ENCODE measurements around the gene OSBPL3. TPM values are rescaled to one million over a fixed set of nuclear protein-coding genes. Genes with fewer than 3 reads are reported as not detected.

OSBPL3 gene
- total RNA-seq, 1 donor from 2014 or later = 8.0 TPM

- Histone ChIP-seq H3K4me1 (no peaks in the 10 kb centered on the region), H3K4me2 (no peak overlapping the region), H3K36me3 (no peaks in the 10 kb centered on the region), H3K27me3 (peaks cover 15% of the 10 kb centered on the region), H3K9me3 (ENCODE audit: low read depth) (no peaks in the 10 kb centered on the region), H3F3A (ENCODE audit: low read depth) (no peaks in the 10 kb centered on the region), H3K4me3 (no peak overlapping the region), H4K20me1 (ENCODE audit: low read depth) (no peaks in the 10 kb centered on the region), H3K9ac (no peak overlapping the region), H3K79me2 (ENCODE audit: low read depth) (no peaks in the 10 kb centered on the region), H3K27ac (no peak overlapping the region), H2AFZ (replicated peaks) (no peak overlapping the region)
- peaks cover 6% of the 10 kb centered on the region for H3K9me3 Mint-ChIP-seq
- no peaks in the 10 kb centered on the region for H3K4me1 Mint-ChIP-seq
- H3K27me3 Mint-ChIP-seq (ENCODE audit: insufficient read depth, low read depth) = peaks cover 7% of the 10 kb centered on the region
- no peak overlapping the region for H3K4me3 Mint-ChIP-seq
- peaks cover 2% of the 10 kb centered on the region for H3K36me3 Mint-ChIP-seq
- no peak for TF ChIP-seq EZH2 (IDR thresholded peaks at IDR 0.05)
- H3K27ac Mint-ChIP-seq = no peak overlapping the region
- no peak for DNase-seq (ENCODE audit: low spot score)
Observed at GRCh38 chr7:24987331-24987842, 7.4 kb upstream of the OSBPL3 start.

GRCh38 chr7:24982917-24983316, 2.9 kb upstream of the OSBPL3 start:
- H2AFZ ChIP-seq (replicated peaks) = no peak overlapping the region
- H4K20me1 ChIP-seq (ENCODE audit: low read depth) = no peaks in the 10 kb centered on the region
- no peak overlapping the region for H3K4me2 ChIP-seq
- Mint-ChIP-seq H3K4me3 (no peak overlapping the region), H3K27ac (no peak overlapping the region), H3K36me3 (peaks cover 2% of the 10 kb centered on the region), H3K9me3 (peaks cover 6% of the 10 kb centered on the region), H3K27me3 (ENCODE audit: insufficient read depth, low read depth) (peaks cover 28% of the 10 kb centered on the region), H3K4me1 (peaks cover 26% of the 10 kb centered on the region)
- peaks cover 4% of the 10 kb centered on the region for H3K79me2 ChIP-seq (ENCODE audit: low read depth)
- H3K4me3 ChIP-seq = no peak overlapping the region
- H3K9ac ChIP-seq = no peak overlapping the region
- H3K36me3 ChIP-seq = no peaks in the 10 kb centered on the region
- H3K4me1 ChIP-seq = peaks cover 13% of the 10 kb centered on the region
- no peaks in the 10 kb centered on the region for H3K9me3 ChIP-seq (ENCODE audit: low read depth)
- peaks cover 28% of the 10 kb centered on the region for H3F3A ChIP-seq (ENCODE audit: low read depth)
- peak; percentile 21 for DNase-seq (ENCODE audit: low spot score)
- H3K27me3 ChIP-seq = peaks cover 50% of the 10 kb centered on the region
- peak; percentile 44 for TF ChIP-seq CTCF (IDR thresholded peaks at IDR 0.05)
- no peak for TF ChIP-seq EZH2 (IDR thresholded peaks at IDR 0.05)
- H3K27ac ChIP-seq = no peak overlapping the region

GRCh38 chr7:24981171-24981951, 1.4 kb upstream of the OSBPL3 start:
- Histone ChIP-seq H4K20me1 (ENCODE audit: low read depth) (no peaks in the 10 kb centered on the region), H3K79me2 (ENCODE audit: low read depth) (peaks cover 7% of the 10 kb centered on the region), H3F3A (ENCODE audit: low read depth) (peaks cover 28% of the 10 kb centered on the region), H3K27me3 (peaks cover 52% of the 10 kb centered on the region), H3K36me3 (no peaks in the 10 kb centered on the region), H3K4me2 (peak overlapping the region; percentile 90), H2AFZ (replicated peaks) (peak overlapping the region; percentile 94), H3K4me3 (peak overlapping the region; percentile 79), H3K9me3 (ENCODE audit: low read depth) (no peaks in the 10 kb centered on the region), H3K4me1 (peaks cover 13% of the 10 kb centered on the region), H3K27ac (no peak overlapping the region), H3K9ac (no peak overlapping the region)
- H3K4me3 Mint-ChIP-seq = peak overlapping the region; percentile 92
- DNase-seq (ENCODE audit: low spot score) = peak; percentile 57
- TF ChIP-seq EZH2phosphoT487 (IDR thresholded peaks at IDR 0.05) (peak; percentile 72), EZH2 (IDR thresholded peaks at IDR 0.05) (no peak), CTCF (IDR thresholded peaks at IDR 0.05) (no peak)
- H3K9me3 Mint-ChIP-seq = peaks cover 6% of the 10 kb centered on the region
- H3K4me1 Mint-ChIP-seq = peaks cover 34% of the 10 kb centered on the region
- H3K36me3 Mint-ChIP-seq = peaks cover 2% of the 10 kb centered on the region
- no peak overlapping the region for H3K27ac Mint-ChIP-seq
- peaks cover 28% of the 10 kb centered on the region for H3K27me3 Mint-ChIP-seq (ENCODE audit: insufficient read depth, low read depth)

All from neural progenitor cell (in vitro differentiated cells).